Fibroblast of mammary gland (primary cell): ENCODE measurements around the gene C3orf70.

Experiments
- DNase-seq: peaks from one replicate; pipeline ENCODE4 v3.0.0-alpha.2; 2010; ENCODE audit warnings: low read depth
- H3K4me3 ChIP-seq: 2 replicates; pipeline ENCODE4 v1.5.1; 2011; ENCODE audit warnings: low read depth, mild to moderate bottlenecking, low read length, moderate library complexity; ENCODE audit not compliant: control insufficient read depth
- TF ChIP-seq, protein P1 (sequence below): conservative IDR thresholded peaks from 2 replicates; pipeline ENCODE4 v1.5.1; 2011; ENCODE audit warnings: low read depth, low read length, inconsistent platforms; ENCODE audit not compliant: control insufficient read depth, insufficient read depth

C3orf70 gene

DNA sequence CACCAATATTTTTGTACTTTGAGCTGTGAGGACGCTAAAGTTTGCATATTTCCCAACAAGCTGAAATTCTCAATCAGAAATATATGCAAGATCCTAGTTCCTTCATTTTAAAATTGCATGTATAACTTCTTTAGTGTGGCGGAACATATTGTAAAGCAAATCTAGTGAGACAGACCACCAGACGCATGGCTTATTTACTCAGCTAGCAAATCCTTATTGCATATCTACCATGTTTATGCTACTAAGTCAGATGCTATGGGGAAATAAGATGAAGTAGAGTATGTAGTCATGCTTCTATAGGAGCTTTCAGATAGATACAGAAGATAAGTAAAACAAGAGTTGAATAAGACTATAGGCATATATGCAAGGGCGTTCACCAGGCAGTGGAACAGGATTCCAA, 62.0 kb downstream of the C3orf70 start:
- no peak for DNase-seq
- H3K4me3 ChIP-seq: no peak overlapping the region
- TF ChIP-seq, protein P1, sequence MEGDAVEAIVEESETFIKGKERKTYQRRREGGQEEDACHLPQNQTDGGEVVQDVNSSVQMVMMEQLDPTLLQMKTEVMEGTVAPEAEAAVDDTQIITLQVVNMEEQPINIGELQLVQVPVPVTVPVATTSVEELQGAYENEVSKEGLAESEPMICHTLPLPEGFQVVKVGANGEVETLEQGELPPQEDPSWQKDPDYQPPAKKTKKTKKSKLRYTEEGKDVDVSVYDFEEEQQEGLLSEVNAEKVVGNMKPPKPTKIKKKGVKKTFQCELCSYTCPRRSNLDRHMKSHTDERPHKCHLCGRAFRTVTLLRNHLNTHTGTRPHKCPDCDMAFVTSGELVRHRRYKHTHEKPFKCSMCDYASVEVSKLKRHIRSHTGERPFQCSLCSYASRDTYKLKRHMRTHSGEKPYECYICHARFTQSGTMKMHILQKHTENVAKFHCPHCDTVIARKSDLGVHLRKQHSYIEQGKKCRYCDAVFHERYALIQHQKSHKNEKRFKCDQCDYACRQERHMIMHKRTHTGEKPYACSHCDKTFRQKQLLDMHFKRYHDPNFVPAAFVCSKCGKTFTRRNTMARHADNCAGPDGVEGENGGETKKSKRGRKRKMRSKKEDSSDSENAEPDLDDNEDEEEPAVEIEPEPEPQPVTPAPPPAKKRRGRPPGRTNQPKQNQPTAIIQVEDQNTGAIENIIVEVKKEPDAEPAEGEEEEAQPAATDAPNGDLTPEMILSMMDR: no peak

DNA sequence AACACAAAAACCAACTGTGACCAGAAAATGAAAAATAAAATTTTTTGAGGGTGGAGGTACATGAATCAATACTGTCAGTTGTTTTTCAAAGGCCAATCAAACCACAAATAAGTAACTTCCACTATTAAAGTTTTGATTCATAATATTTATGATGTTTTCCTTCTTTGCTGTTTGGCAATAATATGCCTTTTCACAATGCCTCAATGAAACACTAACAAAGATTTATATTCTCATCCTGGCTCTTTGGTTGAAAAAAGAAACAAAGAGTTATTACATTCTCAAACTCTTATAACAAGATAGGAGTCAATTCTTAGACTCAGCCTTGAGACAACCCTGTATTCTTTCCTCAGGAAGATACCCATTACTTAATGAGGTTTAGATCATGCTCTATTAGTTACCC, 63.1 kb downstream of the C3orf70 start:
- TF ChIP-seq, protein P1: no peak
- no peak for DNase-seq
- no peak overlapping the region for H3K4me3 ChIP-seq

DNA sequence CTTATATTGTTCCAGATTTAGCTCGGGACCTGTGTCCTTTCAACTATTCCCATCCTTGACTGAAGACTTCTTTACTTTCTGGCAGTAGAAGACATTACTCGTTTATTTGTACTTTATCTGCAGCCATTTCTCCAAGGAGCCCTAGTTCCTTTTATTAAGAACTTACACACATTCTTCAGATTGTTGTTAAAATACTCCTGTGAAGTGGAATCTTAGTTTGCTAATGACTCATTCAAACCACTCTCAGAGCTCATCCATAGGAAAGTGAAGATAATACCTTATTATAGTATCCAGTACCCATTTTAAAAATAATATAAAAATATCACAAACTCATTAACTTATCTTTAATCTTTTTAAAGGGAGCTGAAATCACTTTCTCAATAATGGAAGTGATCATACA, 63.5 kb downstream of the C3orf70 start:
- DNase-seq: no peak
- no peak overlapping the region for H3K4me3 ChIP-seq
- TF ChIP-seq, protein P1: no peak

DNA sequence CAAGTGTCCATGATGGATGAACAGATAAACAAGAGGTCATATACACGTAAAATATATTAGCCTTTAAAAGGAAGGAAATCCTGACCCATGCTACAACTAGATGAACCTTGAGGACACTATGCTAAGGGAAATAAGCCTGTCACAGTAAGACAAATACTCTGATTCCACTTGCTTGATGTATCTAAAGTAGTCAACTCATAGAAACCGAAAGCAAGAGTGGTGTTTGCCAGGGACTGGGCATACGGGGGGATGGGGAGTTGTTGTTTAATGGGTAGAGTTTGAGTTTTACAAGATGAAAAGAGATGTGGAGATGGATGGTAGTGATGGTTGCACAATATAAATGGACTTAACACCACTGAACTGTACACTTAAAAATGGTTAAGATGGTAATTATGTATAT, 65.4 kb downstream of the C3orf70 start:
- no peak for DNase-seq
- no peak overlapping the region for H3K4me3 ChIP-seq
- TF ChIP-seq, protein P1: no peak

DNA sequence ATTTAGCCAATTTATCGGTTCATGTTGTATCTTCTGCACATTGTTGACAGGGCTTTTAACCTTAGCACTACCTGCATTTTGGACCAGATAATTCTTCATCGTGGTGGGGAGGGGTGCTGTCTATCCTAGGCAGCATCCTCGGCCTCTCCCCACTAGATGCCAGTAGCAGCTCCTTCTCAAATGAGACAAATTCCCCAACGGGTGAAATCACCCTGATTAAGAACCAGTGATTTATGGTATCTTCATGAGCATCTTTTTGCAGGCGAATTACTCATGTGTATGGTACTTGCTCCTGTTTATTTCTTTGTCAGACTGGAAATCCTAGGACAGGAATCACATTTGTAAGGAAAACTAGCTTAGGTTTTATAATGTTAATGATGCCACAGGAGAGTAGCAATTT, 68.0 kb downstream of the C3orf70 start:
- TF ChIP-seq, protein P1: no peak
- DNase-seq: peak; percentile 12
- no peak overlapping the region for H3K4me3 ChIP-seq

DNA sequence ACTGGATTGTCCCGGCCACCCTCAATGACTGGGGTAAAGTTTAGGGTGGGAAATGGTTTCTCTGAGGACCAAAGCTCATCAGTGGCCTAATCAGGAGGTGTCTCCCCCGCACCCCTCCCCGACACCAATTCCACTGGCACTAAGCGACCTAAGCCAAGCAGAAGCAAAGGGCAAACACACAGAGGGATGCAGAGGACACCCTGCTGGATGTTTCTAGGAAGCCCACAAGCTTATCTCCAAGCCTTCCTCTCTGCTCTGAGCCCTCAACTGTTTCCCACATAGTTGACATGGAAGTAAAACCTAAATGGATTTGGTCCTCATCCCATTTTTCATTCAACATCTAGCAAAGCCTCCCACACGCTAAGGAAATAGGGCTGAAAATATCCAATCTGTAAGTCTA, 68.5 kb downstream of the C3orf70 start:
- no peak overlapping the region for H3K4me3 ChIP-seq
- DNase-seq: no peak
- TF ChIP-seq, protein P1: no peak

DNA sequence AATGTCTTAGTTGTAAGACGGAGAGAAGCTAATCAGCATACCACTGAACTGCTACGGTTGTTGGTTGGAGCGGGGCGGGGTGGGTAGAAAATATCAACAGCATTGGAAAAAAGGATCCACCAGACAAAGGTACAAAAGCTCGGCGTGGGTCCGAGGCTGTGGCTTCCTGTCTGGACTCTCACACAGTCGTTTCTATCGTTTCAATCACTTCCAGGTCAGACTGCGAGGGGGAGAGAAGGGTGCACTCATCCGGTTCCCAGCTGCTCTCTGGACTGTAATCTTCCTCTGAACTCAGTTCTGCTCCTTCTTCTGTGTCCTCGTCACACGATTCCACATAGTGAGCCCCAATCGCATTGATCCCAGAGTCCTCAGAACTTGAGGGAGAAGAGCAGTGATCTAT, 70.0 kb downstream of the C3orf70 start:
- no peak for DNase-seq
- no peak overlapping the region for H3K4me3 ChIP-seq
- TF ChIP-seq, protein P1: no peak
